HG02884 (cell line): ENCODE measurements around the gene RLF.

Experiments
- ATAC-seq: cut with Tn5 transposase; IDR thresholded peaks from one replicate; pipeline ENCODE4 v1.9.1; 2021; ENCODE audit warnings: mild to moderate bottlenecking, moderate library complexity; ENCODE audit not compliant: unreplicated experiment

RLF gene

GRCh38 chr1:40272653-40273213, 111.5 kb downstream of the RLF start:
- no peak for ATAC-seq

GRCh38 chr1:40273547-40274166, 112.5 kb downstream of the RLF start:
- no peak for ATAC-seq

GRCh38 chr1:40274331-40274730, 113.1 kb downstream of the RLF start:
- ATAC-seq = no peak

- no peak for ATAC-seq
Measured at GRCh38 chr1:40276122-40276521, 114.9 kb downstream of the RLF start.

- no peak for ATAC-seq
Measured at GRCh38 chr1:40281853-40282252, 120.7 kb downstream of the RLF start.
